ENCODE data around the gene HMMR. TPM values are rescaled to one million over a fixed set of nuclear protein-coding genes. Genes with fewer than 3 reads are reported as not detected.

HMMR gene
- total and polyA plus RNA-seq, 2 of the 4 experiments (the other 2 are of a cell fraction): 13.0 to 24.6 TPM

DNA sequence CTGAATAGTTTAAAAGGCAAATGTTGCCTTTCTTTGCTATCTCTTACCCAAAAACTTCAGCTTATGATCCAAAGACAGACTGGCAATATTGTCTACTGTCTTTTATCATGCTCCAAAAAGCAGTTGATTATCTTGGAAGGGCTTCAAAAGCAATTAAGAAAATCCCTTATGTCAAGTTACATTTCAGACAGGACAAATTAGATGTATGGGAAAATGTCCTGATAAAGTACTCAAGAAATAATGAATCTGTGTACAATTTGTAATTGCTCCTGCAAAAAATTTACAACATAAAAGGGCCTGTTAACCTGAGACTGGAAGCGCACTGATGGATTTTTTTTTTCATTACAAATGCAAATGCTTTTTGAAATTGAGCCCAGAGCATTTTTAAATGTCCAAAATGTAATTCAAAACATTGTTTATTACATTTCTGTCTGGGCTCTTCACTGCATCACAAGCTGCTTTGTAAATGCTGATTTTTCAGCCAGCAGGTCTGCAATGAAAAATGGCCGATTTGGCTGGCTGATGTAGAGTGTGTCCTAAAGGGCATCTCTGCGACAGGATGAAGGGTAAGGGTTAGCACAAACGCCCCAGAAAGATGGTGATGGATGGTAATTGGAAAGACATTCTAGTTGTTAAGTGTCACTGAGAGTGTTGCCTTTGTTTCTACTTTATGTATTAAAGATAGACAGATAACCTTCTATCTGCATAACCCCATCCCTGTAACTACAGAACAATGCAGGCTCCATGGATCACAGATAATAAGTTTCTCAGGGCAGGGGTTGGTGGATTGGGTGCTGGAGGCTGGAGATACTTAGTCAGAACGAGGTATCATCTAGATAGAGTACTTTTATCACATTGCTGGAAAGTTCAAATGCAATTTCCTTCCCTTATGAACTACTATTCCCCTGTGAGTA is 72.0 kb downstream of the HMMR start (continued):
- TF ChIP-seq, protein P1, sequence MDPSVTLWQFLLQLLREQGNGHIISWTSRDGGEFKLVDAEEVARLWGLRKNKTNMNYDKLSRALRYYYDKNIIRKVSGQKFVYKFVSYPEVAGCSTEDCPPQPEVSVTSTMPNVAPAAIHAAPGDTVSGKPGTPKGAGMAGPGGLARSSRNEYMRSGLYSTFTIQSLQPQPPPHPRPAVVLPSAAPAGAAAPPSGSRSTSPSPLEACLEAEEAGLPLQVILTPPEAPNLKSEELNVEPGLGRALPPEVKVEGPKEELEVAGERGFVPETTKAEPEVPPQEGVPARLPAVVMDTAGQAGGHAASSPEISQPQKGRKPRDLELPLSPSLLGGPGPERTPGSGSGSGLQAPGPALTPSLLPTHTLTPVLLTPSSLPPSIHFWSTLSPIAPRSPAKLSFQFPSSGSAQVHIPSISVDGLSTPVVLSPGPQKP (IDR thresholded peaks at IDR 0.05; ENCODE audit: borderline replicate concordance, low read depth, low read length): no peak

DNA sequence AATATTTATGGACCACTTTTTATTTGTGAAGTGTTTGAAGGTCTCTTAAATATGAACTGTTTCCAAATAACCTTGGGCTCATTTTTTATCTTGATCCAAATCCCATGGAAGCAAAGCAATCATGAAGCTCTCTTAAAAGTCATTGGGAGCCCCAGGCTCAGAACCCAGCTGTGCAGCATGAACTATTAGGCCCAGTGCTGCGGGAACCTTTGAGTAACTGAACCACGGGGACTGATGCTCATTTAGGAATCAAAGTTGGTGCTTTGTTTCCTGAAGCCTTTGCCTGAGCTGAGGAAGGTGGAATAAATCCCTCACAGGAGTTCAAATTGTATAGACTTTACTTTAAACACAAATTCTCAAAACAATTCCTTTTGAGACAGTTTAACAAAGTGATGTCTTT is 72.8 kb downstream of the HMMR start:
- Histone ChIP-seq H3K18ac (ENCODE audit: low read depth, low read length) (no peak overlapping the region), H3K9me1 (ENCODE audit: insufficient read depth, low read length) (no peaks in the 10 kb centered on the region), H2AK9ac (replicated peaks; ENCODE audit: low read depth, low read length, poor library complexity) (no peak overlapping the region), H4K8ac (ENCODE audit: low read depth in 2 of 2, low read length in 2 of 2) (no peak overlapping the region), H3K56ac (ENCODE audit: extremely low read depth, insufficient read depth, low read length) (no peak overlapping the region), H3K36me3 (ENCODE audit: control insufficient read depth, insufficient read depth, low read length) (no peaks in the 10 kb centered on the region), H3K14ac (replicated peaks; ENCODE audit: low read depth, low read length) (no peak overlapping the region), H3K4me3 (ENCODE audit: insufficient read depth, low read depth, low read length) (no peak overlapping the region), H3K9ac (ENCODE audit: low read depth, low read length) (no peak overlapping the region), H3K27me3 (ENCODE audit: control insufficient read depth, insufficient read depth, low read length) (no peaks in the 10 kb centered on the region), H3K4ac (ENCODE audit: low read depth, low read length) (no peak overlapping the region), H2BK5ac (ENCODE audit: low read depth, low read length, poor library complexity, severe bottlenecking) (no peak overlapping the region), H4K5ac (ENCODE audit: low read depth, low read length) (no peak overlapping the region), H3K9me3 (ENCODE audit: control insufficient read depth, insufficient read depth, low read length) (no peaks in the 10 kb centered on the region), H3K23ac (ENCODE audit: low read depth, low read length) (no peak overlapping the region), H2AK5ac (ENCODE audit: low read depth, low read length) (no peak overlapping the region), H2BK120ac (ENCODE audit: low read depth, low read length) (no peak overlapping the region), H3K27ac (ENCODE audit: insufficient read depth, low read length) (no peak overlapping the region), H3K4me2 (ENCODE audit: low read depth, low read length) (no peak overlapping the region), H3K4me1 (ENCODE audit: control insufficient read depth, insufficient read depth, low read length) (no peaks in the 10 kb centered on the region), H4K91ac (ENCODE audit: insufficient read depth, low read depth, low read length) (no peak overlapping the region), H3K79me1 (ENCODE audit: low read depth in 1 of 2, low read length in 2 of 2) (no peaks in the 10 kb centered on the region), H2BK15ac (ENCODE audit: low read depth, low read length) (no peak overlapping the region), H2BK20ac (ENCODE audit: low read depth, low read length) (no peak overlapping the region), H2AFZ (replicated peaks; ENCODE audit: low read length, poor library complexity) (no peak overlapping the region), H4K20me1 (ENCODE audit: insufficient read depth, low read length) (no peaks in the 10 kb centered on the region)
- no TSS peak for BruUV-seq (replicated peaks)
- WGBS, 2 experiments (ENCODE audit: extremely low coverage in 2 of 2, insufficient read length in 1 of 2): no CpG with 5 or more reads among the region's 2 CpGs
- intact Hi-C loops (cut with micrococcal nuclease): no loop called here
- POLR2A ChIA-PET (ENCODE audit: unreplicated experiment): no interaction called here
- ATAC-seq (ENCODE audit: low read depth) (no peak), DNase-seq (no peak)
- in situ Hi-C loops (cut with MboI; ENCODE audit: low sequenced_read_pairs): no loop called here
- TF ChIP-seq, protein P2, sequence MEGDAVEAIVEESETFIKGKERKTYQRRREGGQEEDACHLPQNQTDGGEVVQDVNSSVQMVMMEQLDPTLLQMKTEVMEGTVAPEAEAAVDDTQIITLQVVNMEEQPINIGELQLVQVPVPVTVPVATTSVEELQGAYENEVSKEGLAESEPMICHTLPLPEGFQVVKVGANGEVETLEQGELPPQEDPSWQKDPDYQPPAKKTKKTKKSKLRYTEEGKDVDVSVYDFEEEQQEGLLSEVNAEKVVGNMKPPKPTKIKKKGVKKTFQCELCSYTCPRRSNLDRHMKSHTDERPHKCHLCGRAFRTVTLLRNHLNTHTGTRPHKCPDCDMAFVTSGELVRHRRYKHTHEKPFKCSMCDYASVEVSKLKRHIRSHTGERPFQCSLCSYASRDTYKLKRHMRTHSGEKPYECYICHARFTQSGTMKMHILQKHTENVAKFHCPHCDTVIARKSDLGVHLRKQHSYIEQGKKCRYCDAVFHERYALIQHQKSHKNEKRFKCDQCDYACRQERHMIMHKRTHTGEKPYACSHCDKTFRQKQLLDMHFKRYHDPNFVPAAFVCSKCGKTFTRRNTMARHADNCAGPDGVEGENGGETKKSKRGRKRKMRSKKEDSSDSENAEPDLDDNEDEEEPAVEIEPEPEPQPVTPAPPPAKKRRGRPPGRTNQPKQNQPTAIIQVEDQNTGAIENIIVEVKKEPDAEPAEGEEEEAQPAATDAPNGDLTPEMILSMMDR (conservative IDR thresholded peaks at IDR 0.05; ENCODE audit: low read depth, low read length): no peak
- no peak for TF ChIP-seq CHD1 (IDR thresholded peaks at IDR 0.05; ENCODE audit: low read depth, low read length)
- no peak for TF ChIP-seq BHLHE40 (IDR thresholded peaks at IDR 0.05; ENCODE audit: low read depth, low read length)
- TF ChIP-seq, protein P3, sequence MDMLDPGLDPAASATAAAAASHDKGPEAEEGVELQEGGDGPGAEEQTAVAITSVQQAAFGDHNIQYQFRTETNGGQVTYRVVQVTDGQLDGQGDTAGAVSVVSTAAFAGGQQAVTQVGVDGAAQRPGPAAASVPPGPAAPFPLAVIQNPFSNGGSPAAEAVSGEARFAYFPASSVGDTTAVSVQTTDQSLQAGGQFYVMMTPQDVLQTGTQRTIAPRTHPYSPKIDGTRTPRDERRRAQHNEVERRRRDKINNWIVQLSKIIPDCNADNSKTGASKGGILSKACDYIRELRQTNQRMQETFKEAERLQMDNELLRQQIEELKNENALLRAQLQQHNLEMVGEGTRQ (IDR thresholded peaks at IDR 0.05; ENCODE audit: low read depth, low read length): no peak
- TF ChIP-seq, protein P1 (IDR thresholded peaks at IDR 0.05; ENCODE audit: borderline replicate concordance, low read depth, low read length): no peak
- no peak for TF ChIP-seq MXI1 (IDR thresholded peaks at IDR 0.05; ENCODE audit: borderline replicate concordance, low read depth, low read length)
- no peak for TF ChIP-seq RFX5 (IDR thresholded peaks at IDR 0.05; ENCODE audit: low read depth, low read length)
- no peak for TF ChIP-seq POLR2A (IDR thresholded peaks at IDR 0.05; ENCODE audit: low read depth, low read length)
- dilution Hi-C loops (cut with HindIII; ENCODE audit: low sequenced_read_pairs, unreplicated experiment): no loop called here
- CTCF ChIA-PET: no interaction called here

Data from IMR-90 (cell line).